Stimulated activated naive CD8-positive, alpha-beta T cell treated with anti-CD3 and anti-CD28 coated beads, Interleukin-15, Interleukin-2, amounts not matched to agents 100 U/mL and 50 U/mL, for 24 hours (primary cell): Measurements from ENCODE around the gene ZNF470.
A peak's percentile ranks its signal among the peaks of the same experiment; 100 is the strongest.

Experiments
- ATAC-seq: fragments of 150-1000 bp; cut with Tn5 transposase; one replicate; pipeline ENCODE4 v1.10.0; 2021
- DNase-seq: peaks from one replicate; pipeline ENCODE4 v3.0.0; 2021

ZNF470 gene

DNA sequence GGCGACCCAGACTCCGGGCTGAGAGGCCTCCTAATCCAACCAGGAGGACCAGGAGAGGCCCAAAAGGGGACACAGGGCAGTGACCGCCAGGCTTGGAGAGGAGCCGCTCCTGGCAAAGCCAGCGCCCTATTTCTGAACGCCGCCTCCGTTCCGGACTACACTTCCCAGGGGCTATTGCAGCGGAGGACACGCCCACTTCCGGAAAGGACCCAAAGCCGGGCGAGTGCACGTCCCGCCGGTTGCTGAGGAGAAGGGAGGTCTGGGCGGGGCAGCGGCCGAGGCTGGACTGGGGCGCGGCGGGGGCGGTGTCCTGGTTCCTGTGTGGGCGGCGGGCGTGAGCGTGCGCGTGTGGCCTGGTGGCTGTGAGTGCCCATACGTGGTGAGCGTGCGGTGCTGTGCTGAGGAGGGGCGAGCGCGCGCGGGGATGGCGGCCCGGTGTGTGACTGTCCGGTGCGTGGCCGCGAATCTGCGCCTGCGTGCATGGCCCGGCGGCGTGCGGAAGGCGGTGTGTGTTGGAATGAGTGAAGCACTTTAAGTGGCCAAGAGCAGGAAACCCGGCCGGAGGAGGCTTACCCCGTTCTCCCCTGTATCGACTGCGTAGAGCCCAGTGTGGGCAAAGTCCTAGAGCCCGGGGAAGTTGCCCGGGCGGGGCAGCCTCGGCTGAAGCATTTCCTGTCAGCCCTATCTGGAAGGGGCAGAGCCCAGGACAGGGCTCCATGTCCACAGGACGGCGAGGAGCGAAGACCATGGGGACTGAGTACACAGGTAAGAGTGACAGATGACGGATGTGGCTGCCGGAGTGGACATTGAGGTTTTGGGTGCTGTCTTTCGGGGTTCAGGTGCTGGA, at the start of gene ZNF470:
Gene ZNF470 (plus strand): TSS at position 195 of the 847 bp plus-strand sequence. CDS start 2,844 bp downstream, outside the sequence.
- DNase-seq = peak; percentile 92
- ATAC-seq = peak; percentile 99

DNA sequence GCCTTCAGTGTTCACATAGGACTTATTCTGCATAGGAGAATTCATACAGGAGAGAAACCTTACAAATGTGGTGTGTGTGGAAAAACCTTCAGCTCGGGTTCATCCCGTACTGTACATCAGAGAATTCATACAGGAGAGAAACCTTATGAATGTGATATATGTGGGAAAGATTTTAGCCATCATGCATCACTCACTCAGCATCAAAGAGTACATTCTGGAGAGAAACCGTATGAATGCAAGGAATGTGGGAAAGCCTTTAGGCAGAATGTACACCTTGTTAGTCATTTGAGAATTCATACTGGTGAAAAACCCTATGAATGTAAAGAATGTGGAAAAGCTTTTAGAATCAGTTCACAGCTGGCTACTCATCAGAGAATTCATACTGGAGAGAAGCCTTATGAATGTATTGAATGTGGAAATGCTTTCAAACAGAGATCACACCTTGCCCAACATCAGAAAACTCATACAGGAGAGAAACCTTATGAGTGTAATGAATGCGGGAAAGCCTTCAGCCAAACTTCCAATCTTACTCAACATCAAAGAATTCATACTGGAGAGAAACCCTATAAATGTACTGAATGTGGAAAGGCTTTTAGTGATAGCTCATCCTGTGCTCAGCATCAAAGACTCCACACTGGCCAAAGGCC, 41.9 kb upstream of the ZNF470 start:
- DNase-seq (no peak), ATAC-seq (no peak)

DNA sequence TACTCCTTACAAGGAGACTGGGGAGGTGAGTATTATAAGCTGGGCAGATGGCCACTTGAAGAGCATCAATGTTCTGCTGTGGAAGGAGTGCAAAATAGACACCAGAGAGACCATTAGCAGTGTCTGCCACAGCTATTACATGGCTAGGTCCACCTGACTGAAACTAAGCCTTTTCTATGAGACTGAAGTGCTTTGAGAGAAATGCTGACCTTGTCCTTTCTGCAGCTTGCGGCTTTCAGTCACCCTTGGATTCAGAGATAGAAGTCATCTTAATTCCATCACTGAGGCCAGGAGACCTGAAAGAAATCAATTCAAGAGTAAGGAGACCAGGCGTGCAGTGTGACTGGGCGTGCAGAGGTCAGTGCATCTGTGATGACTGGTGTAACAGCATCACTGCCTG, 29.8 kb upstream of the ZNF470 start:
- no peak for ATAC-seq
- DNase-seq = no peak

DNA sequence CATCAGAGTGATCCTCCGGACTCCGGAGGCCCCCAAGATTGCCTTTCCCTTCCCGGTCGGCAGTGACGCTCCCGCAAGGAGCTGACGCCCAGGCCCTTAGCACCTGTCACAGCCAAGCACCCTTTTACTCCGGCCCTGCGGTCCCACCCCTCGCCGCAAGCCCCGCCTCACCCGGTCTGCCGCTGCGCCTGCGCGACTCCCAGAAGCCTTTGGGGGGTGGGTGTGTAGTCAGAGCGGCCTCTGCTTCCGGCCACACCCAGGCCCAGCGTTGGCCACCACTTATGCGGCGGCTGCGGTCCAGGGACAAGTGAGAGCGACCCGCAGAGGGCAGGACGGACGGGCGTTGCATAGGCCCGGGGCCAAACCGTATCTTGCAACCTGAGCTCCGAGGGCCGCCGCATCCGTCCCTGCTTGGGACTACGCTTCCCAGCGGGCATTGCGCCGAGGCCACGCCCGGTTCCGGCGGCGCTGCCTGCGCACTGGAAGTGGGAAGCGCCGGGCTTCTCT, 29.0 kb upstream of the ZNF470 start:
- DNase-seq (peak; percentile 90), ATAC-seq (peak; percentile 94)

DNA sequence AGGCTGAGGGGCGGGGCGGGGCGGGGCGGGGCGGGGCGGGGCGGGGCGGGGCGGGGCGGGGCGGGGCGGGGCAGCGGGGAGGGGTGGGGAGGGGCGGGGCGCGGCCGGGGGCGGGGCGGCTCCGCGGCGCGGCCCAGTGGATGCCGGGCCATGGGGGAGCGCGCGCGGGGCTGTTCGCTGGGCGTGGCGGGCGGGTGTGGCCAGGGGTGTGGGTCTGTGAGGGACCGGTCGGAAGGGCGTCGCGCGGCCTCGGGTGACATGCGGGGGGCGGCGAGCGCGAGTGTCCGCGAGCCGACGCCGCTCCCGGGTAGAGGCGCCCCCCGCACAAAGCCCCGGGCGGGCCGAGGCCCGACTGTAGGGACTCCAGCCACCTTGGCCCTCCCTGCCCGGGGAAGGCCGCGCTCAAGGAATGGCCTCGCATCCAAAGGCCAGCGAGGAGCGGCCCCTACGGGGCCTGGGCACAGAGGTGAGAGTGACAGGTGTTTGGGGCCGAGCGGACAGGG, 28.5 kb upstream of the ZNF470 start, which contains the start of gene ZFP28:
Gene ZFP28 (plus strand): TSS at position 188 of the 503 bp plus-strand sequence. CDS start 71 bp downstream, at position 259.
- ATAC-seq = peak; percentile 76

DNA sequence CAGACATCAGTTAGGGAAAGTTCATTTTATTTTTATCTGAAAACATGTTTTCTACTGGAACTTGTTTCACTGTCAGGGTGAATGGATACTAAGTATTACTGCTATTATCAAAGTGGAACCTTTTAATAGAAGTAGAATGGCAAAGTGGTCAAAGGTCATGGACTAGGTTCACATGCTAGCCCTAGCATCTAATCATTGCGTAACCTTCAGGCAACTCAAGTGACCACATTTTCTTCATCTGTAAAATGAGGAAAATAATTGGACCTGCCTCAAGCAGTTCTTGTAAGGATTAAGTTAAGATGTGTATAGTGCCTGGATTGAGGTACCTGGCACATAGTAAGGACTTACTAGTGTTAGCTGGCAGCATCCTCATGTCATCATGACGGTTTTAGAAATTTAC, 23.5 kb upstream of the ZNF470 start:
- ATAC-seq (no peak), DNase-seq (no peak)

More for the DNA sequence above, 28.5 kb upstream of the ZNF470 start, which contains the start of gene ZFP28:
- peak; percentile 76 for DNase-seq

DNA sequence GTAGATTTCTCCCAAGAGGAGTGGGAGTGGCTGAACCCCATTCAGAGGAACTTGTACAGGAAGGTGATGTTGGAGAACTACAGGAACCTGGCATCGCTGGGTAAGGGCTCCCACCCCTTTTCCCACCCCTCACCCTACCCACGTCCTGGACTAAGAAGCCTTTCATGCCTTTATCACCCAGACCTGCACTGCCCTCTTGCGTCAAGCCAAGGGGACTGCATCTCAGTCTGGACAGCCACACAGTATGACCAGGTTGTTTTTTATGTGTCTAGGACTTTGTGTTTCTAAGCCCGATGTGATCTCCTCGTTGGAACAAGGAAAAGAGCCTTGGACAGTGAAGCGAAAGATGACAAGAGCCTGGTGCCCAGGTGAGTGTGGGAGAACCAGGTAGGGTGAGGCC, 19.7 kb upstream of the ZNF470 start:
- ATAC-seq (no peak), DNase-seq (no peak)

DNA sequence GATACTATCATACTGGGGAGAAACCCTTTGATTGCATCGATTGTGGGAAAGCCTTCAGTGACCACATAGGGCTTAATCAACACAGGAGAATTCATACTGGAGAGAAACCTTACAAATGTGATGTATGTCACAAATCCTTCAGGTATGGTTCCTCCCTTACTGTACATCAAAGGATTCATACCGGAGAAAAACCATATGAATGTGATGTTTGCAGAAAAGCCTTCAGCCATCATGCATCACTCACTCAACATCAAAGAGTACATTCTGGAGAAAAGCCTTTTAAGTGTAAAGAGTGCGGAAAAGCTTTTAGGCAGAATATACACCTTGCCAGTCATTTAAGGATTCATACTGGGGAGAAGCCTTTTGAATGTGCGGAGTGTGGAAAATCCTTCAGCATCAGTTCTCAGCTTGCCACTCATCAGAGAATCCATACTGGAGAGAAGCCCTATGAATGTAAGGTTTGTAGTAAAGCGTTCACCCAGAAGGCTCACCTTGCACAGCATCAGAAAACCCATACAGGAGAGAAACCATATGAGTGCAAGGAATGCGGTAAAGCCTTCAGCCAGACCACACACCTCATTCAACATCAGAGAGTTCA, 12.9 kb upstream of the ZNF470 start:
- no peak for ATAC-seq

DNA sequence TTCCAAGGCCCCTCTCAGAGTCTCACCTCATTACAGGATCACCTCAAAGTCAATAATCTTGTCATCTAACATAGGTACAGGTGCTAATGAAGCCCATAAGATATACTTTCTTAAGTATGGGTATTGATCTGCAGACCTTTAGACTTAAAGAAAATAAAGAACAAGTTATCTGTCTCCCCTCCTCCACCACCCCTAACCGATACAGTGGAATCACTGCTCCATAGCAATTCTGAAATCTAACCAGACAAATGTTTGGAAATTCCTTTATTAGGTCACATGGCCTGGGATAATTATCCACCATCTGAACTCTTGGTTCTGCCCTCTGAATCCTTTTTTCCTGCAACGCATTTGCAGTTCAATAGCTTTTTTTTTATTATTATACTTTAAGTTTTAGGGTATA, 4.5 kb upstream of the ZNF470 start:
- DNase-seq = no peak
- no peak for ATAC-seq

More for the DNA sequence above, 12.9 kb upstream of the ZNF470 start:
- DNase-seq = no peak

DNA sequence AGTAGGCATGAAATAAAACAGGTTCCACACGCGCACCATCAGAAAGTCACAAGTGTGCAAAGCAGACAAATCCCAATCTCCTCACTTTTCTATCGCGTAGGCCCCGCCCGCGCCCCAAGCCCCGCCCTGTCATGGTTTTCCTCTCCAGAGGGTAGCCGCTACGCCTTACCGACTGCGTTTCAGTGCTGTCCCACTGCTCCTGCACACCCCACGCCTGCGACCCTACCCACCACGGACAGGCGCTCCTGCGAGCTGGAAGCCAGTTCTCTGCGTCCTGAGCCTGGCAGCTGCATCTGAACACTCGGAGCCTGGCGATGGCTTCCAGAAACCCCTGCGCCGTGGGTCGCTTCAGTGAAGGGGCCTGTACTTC, 379 bp upstream of the ZNF470 start:
- DNase-seq (peak; percentile 68), ATAC-seq (peak; percentile 50)

DNA sequence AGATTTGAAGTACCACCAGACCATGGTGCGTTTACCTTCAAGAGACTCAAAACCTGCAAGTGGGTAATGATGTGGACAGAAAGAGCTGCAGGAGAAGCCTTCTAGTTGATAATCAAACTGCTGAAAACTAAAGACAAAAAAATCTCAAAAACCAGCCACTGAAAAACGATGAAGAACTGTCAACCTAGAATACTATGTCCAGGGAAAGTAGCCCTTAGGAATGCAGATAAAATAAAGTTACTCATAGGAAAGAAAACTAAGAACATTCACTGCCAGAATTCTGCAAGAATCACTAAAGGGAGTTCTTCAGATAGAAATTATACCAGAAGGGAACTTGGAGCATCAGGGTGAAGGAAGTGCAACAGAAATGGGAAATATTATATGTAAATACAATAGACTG, 5.3 kb downstream of the ZNF470 start:
- no peak for ATAC-seq
- no peak for DNase-seq

DNA sequence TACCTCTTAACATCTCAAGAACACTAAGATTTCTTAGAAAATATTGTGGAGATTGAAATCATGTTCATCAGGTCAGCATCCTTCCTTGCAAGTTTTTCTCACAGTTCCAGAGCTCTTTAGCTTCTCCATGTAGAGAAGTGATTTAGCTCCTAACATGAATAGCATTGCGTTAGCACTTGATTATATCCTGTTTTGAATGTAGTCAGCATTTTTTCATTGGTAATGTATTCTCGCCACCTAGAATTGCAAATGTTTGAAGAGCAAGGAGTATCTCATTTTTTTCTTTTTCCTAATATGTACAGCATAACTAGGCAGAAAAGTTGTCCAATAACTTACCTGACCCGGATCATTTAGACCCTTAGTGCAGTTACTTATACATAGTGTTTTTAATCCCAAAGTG, 6.6 kb downstream of the ZNF470 start:
- DNase-seq (no peak), ATAC-seq (no peak)

DNA sequence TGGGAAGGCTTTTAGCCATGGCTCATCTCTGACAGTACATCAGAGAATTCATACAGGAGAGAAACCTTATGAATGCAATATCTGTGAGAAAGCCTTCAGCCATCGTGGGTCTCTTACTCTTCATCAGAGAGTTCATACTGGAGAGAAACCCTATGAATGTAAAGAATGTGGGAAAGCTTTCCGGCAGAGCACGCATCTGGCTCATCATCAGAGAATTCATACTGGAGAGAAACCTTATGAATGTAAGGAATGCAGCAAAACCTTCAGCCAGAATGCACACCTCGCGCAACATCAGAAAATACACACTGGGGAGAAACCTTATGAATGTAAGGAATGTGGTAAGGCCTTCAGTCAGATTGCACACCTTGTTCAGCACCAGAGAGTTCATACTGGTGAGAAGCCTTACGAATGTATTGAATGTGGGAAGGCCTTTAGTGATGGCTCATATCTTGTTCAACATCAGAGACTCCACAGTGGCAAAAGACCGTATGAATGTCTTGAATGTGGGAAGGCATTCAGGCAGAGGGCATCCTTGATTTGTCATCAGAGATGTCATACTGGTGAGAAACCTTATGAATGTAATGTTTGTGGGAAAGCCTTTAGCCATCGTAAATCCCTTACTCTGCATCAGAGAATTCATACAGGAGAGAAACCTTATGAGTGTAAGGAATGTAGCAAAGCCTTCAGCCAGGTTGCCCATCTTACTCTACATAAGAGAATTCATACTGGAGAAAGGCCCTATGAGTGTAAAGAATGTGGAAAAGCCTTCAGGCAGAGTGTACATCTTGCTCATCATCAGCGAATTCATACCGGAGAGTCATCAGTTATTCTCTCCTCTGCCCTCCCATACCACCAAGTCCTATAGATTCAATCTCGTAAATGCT, 10.7 kb downstream of the ZNF470 start:
- DNase-seq (no peak), ATAC-seq (no peak)

DNA sequence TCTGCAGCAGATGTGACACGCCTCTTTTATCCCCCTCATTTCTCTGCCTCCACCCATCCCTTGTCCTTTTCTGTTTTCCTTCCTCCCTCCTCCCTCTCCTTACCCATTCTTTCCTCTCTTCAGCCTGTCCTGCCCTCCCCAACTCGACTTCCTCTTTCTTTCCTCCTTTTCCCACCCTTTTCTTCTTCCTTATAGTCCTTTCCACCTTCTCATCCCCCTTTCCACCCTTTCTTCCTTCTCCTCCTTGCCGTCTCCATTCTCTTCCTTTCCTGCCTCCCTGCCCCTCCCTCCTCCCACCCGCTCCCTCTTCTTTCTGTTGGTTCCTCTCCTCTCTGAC, 27.1 kb downstream of the ZNF470 start:
- ATAC-seq (no peak), DNase-seq (no peak)

DNA sequence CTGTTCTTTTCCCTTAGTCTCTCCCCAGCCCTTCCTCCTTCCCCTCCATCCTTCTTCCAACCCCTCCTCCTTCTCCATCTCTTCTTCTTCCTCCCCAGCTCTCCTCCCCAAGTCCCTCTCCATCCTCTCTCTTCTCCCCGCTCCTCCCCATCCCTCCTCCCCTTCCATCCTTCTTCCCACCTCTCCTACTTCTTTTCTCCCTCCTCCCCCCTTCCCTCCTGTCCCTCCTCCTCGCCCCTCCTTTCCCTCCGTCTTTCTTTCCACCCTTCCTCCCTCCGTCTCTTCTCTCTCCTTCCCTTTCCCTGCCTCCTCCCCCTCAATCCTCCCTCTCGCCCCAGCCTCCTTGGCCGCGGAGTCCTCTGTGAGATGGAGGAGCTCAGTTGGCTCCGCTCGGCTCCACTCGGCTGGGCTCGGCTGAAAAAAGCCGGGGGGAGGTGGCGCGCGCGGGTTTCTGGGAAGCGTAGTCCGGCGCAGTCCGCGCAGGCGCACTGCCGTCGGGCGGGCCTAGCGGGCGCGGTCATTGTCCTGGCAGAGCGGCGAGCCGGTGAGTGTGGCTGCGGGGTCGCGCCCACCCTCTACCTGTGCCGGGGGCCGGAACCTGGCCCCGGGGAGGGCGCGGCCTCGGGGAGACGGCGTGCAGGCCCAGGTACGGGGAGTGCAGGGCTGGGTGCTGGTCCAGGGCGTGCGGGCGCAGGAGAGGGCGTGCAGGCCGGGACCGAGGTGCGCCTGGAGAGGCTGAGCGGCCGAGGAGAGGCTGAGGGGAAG, 27.7 kb downstream of the ZNF470 start, which contains the start of gene ZNF71:
Gene ZNF71 (plus strand): TSS at position 520 of the 765 bp plus-strand sequence. CDS start 6,257 bp downstream, outside the sequence.
- ATAC-seq (peak; percentile 94), DNase-seq (peak; percentile 91)

DNA sequence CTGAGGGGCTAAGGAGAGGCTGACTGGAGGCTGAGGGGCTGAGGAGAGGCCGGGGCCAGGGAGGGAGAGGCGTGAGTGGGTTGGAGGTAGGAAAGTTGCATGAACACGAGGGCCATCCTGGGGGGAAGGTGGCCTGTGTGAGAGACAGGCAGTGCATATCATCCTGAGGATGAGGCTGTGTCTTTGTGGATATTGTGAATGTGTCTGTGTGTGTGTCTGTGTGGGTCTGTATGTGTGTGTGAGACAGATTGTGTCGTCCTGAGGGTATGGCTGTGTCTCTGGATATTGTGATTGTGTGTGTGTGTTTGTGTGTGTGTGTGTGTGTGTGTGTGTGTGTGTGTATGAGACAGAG, 28.3 kb downstream of the ZNF470 start:
- DNase-seq = no peak
- ATAC-seq = peak; percentile 34

DNA sequence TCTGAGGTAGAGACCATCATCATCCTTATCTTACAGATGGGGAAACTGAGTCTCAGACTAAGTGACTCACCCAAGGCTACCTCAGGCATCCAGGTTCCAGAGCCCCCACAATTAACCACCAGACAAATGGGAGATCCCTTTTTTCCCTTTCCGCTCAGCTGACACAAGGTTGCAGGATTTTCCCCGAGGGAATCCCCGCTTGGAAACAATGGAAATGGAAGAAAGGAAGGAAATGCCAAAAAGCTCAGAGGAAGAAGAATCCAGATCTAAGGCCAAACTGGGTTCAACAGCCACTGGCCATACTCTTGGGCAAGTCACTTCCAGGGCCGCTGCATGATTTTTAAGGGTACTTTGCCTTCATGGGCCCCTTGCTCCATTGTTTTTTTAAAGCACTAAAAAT, 29.4 kb downstream of the ZNF470 start:
- ATAC-seq = no peak
- no peak for DNase-seq

DNA sequence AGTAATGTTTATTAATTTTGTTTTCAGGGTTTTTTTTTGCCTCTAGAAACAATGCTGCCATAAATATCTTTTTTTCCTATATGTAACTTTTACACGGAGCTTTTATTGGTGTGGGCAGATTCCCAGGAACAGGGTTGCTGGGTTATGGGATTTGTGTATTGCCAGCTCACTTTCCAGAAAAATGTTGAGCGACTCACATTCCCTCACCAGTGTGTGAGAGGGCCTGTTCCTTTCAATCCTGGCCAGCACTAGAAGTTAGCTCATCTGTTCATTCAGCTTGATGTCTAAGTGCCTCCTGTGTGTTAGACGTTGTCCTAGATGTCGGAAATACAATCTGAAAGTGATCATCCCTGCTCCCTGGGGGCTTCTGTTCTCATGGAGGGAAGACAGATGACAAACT, 30.4 kb downstream of the ZNF470 start:
- ATAC-seq (no peak), DNase-seq (no peak)

DNA sequence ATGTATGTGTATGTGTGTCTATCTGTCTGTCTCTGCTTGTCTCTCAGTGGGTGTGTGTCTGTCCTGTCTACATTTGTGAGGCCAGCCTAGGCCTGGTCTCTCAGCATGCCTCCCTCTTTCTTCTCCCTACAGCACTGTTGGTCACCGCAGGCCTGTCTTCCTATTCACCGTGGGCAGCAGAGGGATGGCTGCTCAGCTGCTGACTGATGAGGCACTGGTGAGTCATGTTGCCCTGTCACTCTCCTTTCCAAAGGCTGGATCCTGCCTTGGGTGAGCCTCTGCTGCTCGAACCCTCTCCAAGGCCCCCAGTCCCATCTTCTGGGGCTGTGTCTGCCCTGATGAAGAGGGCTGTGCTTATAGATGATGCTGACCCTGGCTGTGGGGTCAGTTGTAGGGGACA, 34.1 kb downstream of the ZNF470 start:
- ATAC-seq (no peak), DNase-seq (no peak)

DNA sequence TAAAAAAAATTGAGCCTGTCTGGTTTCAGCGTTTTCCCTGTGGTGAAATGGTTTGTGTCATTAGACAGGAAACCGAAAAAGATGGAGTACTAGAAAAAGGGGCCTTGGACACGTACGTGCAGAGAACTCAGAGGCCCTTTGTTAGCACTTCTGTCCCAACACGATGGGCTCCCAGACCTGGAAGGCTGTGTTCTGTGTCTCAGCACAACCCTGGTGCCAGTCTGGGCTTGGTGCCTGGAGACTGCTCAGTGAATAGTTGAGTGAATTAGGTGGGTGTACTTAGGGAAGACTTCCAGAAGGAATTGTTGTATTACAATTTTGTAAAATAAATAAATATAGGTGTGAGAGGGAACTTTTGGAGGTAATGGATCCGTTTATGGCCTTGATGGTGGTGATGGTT, 36.6 kb downstream of the ZNF470 start:
- no peak for ATAC-seq
- no peak for DNase-seq
